Glutamatergic neuron (in vitro differentiated cells): Measurements from ENCODE around the gene RNF167. TPM values are rescaled to one million over a fixed set of nuclear protein-coding genes. Genes with fewer than 3 reads are reported as not detected.

ENCODE experiments used
- DNase-seq: peaks from one replicate; pipeline ENCODE4 v3.0.0; 2022
- H3K27ac Mint-ChIP-seq: one replicate; pipeline ENCODE4 v1.8.0; 2020; ENCODE audit warnings: mild to moderate bottlenecking, mixed read lengths, inconsistent platforms; ENCODE audit not compliant: unreplicated experiment
- H3K27me3 Mint-ChIP-seq: one replicate; pipeline ENCODE4 v1.8.0; 2020; ENCODE audit warnings: mild to moderate bottlenecking, moderate library complexity, mixed read lengths, inconsistent platforms; ENCODE audit not compliant: unreplicated experiment
- H3K36me3 Mint-ChIP-seq: one replicate; pipeline ENCODE4 v1.8.0; 2020; ENCODE audit warnings: mild to moderate bottlenecking, mixed read lengths, inconsistent platforms; ENCODE audit not compliant: unreplicated experiment
- H3K4me1 Mint-ChIP-seq: one replicate; pipeline ENCODE4 v1.8.0; 2020; ENCODE audit warnings: mild to moderate bottlenecking, low read depth, mixed read lengths, inconsistent platforms; ENCODE audit not compliant: unreplicated experiment
- H3K4me3 Mint-ChIP-seq: one replicate; pipeline ENCODE4 v1.8.0; 2020; ENCODE audit warnings: mild to moderate bottlenecking, mixed read lengths, inconsistent platforms; ENCODE audit not compliant: unreplicated experiment
- H3K9me3 Mint-ChIP-seq: one replicate; pipeline ENCODE4 v1.8.0; 2020; ENCODE audit warnings: mild to moderate bottlenecking, moderate library complexity, mixed read lengths, inconsistent platforms; ENCODE audit not compliant: unreplicated experiment
- total RNA-seq: library from RNA; stranded (reverse); fragmentation: NEBNext Ultra II Directional; extraction: Animal tissue kit (Norgen Biotek cat#: 25700); gene quantifications from one replicate; pipeline ENCODE4 v1.2.1, GENCODE V29; 2021; ENCODE audit not compliant: unreplicated experiment
- TF ChIP-seq, protein P1 (sequence below): fragments of 200-600 bp; sonication (generic); IDR thresholded peaks from one replicate; pipeline ENCODE4 v1.5.0; 2021; ENCODE audit not compliant: partially characterized antibody, unreplicated experiment

RNF167 gene
- total RNA-seq, 1 donor from 2014 or later, result 96.1 TPM

DNA sequence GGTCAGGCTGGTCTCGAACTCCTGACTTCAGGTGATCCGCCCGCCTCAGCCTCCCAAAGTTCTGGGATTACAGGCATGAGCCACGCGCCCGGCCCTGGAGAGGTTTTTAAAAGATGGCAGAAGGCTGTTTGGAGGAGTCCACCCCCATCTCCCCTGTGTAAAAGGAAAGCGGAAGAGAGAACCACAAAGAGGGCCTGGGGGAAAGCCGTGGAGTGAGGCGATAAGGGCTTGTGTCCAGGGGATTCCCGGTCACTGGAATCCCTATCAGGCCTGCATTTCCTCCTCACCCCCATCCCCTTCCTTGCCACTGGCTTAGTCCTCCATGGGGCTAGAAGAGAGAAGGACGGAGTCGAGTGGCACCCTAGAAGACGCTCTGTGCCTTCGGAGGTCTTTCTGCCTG, 8.1 kb upstream of the RNF167 start, which contains the start of gene GP1BA:
Gene GP1BA, plus strand, starts transcription at position 315 of the 400 bp plus-strand sequence. CDS start 328 bp downstream, outside the sequence.
- TF ChIP-seq, protein P1, sequence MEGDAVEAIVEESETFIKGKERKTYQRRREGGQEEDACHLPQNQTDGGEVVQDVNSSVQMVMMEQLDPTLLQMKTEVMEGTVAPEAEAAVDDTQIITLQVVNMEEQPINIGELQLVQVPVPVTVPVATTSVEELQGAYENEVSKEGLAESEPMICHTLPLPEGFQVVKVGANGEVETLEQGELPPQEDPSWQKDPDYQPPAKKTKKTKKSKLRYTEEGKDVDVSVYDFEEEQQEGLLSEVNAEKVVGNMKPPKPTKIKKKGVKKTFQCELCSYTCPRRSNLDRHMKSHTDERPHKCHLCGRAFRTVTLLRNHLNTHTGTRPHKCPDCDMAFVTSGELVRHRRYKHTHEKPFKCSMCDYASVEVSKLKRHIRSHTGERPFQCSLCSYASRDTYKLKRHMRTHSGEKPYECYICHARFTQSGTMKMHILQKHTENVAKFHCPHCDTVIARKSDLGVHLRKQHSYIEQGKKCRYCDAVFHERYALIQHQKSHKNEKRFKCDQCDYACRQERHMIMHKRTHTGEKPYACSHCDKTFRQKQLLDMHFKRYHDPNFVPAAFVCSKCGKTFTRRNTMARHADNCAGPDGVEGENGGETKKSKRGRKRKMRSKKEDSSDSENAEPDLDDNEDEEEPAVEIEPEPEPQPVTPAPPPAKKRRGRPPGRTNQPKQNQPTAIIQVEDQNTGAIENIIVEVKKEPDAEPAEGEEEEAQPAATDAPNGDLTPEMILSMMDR, result no peak
- DNase-seq, result no peak
- Mint-ChIP-seq H3K4me3 (peak within 1 kb of the TSS; percentile 26), H3K27me3 (peaks cover 8% of the 10 kb centered on the region), H3K9me3 (peaks cover 4% of the 10 kb centered on the region), H3K4me1 (no peaks in the 10 kb centered on the region), H3K36me3 (peaks cover 8% of the 10 kb centered on the region), H3K27ac (peak within 1 kb of the TSS; percentile 64)

DNA sequence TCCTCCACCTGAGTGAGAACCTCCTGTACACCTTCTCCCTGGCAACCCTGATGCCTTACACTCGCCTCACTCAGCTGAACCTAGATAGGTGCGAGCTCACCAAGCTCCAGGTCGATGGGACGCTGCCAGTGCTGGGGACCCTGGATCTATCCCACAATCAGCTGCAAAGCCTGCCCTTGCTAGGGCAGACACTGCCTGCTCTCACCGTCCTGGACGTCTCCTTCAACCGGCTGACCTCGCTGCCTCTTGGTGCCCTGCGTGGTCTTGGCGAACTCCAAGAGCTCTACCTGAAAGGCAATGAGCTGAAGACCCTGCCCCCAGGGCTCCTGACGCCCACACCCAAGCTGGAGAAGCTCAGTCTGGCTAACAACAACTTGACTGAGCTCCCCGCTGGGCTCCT, 7.3 kb upstream of the RNF167 start:
- TF ChIP-seq, protein P1, result no peak
- Mint-ChIP-seq H3K27ac (no peak overlapping the region), H3K36me3 (peaks cover 8% of the 10 kb centered on the region)

DNA sequence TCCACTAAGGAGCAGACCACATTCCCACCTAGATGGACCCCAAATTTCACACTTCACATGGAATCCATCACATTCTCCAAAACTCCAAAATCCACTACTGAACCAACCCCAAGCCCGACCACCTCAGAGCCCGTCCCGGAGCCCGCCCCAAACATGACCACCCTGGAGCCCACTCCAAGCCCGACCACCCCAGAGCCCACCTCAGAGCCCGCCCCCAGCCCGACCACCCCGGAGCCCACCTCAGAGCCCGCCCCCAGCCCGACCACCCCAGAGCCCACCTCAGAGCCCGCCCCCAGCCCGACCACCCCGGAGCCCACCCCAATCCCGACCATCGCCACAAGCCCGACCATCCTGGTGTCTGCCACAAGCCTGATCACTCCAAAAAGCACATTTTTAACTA, 6.4 kb upstream of the RNF167 start:
- Mint-ChIP-seq H3K36me3 (peaks cover 8% of the 10 kb centered on the region), H3K9me3 (peaks cover 4% of the 10 kb centered on the region), H3K27ac (no peak overlapping the region), H3K4me1 (peaks cover 5% of the 10 kb centered on the region), H3K4me3 (no peak overlapping the region), H3K27me3 (peaks cover 9% of the 10 kb centered on the region)
- TF ChIP-seq, protein P1, result no peak
- DNase-seq, result no peak

More for the DNA sequence above, 7.3 kb upstream of the RNF167 start:
- no peak for DNase-seq
- Mint-ChIP-seq H3K27me3 (peaks cover 8% of the 10 kb centered on the region), H3K4me1 (no peaks in the 10 kb centered on the region), H3K9me3 (peaks cover 4% of the 10 kb centered on the region), H3K4me3 (no peak overlapping the region)

DNA sequence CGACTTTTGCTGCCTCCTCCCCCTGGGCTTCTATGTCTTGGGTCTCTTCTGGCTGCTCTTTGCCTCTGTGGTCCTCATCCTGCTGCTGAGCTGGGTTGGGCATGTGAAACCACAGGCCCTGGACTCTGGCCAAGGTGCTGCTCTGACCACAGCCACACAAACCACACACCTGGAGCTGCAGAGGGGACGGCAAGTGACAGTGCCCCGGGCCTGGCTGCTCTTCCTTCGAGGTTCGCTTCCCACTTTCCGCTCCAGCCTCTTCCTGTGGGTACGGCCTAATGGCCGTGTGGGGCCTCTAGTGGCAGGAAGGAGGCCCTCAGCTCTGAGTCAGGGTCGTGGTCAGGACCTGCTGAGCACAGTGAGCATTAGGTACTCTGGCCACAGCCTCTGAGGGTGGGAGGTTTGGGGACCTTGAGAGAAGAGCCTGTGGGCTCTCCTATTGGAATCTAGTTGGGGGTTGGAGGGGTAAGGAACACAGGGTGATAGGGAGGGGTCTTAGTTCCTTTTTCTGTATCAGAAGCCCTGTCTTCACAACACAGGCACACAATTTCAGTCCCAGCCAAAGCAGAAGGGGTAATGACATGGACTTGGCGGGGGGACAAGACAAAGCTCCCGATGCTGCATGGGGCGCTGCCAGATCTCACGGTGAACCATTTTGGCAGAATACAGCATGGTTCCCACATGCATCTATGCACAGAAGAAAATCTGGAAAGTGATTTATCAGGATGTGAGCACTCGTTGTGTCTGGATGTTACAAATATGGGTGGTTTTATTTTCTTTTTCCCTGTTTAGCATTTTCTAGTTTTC, 5.7 kb upstream of the RNF167 start:
- Mint-ChIP-seq H3K4me1 (peaks cover 7% of the 10 kb centered on the region), H3K9me3 (peaks cover 5% of the 10 kb centered on the region), H3K36me3 (peaks cover 4% of the 10 kb centered on the region), H3K27me3 (peaks cover 11% of the 10 kb centered on the region), H3K4me3 (no peak overlapping the region), H3K27ac (no peak overlapping the region)
- TF ChIP-seq, protein P1, result no peak
- DNase-seq, result no peak

DNA sequence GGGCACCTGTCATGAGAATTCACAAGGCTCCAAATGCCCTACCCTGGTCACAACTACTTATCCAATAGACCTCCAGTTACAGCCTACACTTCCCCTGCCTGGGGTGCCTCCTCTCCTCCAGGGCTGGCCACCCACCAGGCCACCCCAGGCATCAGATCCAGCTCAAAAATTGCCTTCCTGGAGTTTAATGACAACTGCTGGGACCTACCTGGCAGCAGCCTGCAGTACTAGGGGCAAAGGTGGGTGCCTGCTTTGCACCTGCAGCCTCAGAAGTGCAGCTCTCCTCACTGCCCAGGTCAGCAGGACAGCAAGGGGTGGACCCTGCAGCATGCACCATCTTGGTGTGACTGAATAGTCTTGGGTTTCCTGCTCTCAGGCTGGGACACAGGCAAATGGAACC, 4.4 kb upstream of the RNF167 start:
- Mint-ChIP-seq H3K27ac (no peak overlapping the region), H3K36me3 (peaks cover 4% of the 10 kb centered on the region), H3K27me3 (peaks cover 15% of the 10 kb centered on the region), H3K4me1 (peaks cover 7% of the 10 kb centered on the region), H3K9me3 (peaks cover 11% of the 10 kb centered on the region), H3K4me3 (no peak overlapping the region)
- TF ChIP-seq, protein P1, result no peak
- no peak for DNase-seq
